8988T (cell line): ENCODE measurements around the gene RPH3AL.

Source experiments
- DNase-seq: peaks from one replicate; pipeline ENCODE4 v3.0.0; 2011

RPH3AL gene

GRCh38 chr17:352421-353212 is at the start of gene RPH3AL:
TSS of gene RPH3AL (minus strand) at chr17:352807. CDS start at chr17:327543, 25,264 bp downstream.
- DNase-seq: no peak

GRCh38 chr17:400257-400656 is 47.6 kb upstream of the RPH3AL start:
- no peak for DNase-seq

GRCh38 chr17:396788-397187 is 44.2 kb upstream of the RPH3AL start:
- DNase-seq: no peak

GRCh38 chr17:395974-396373 is 43.4 kb upstream of the RPH3AL start:
- no peak for DNase-seq

GRCh38 chr17:395179-395578 is 42.6 kb upstream of the RPH3AL start:
- no peak for DNase-seq

GRCh38 chr17:394718-395095 is 42.1 kb upstream of the RPH3AL start:
- no peak for DNase-seq

GRCh38 chr17:393806-394717 is 41.5 kb upstream of the RPH3AL start:
- no peak for DNase-seq

GRCh38 chr17:391850-392249 is 39.2 kb upstream of the RPH3AL start:
- no peak for DNase-seq

GRCh38 chr17:390025-390424 is 37.4 kb upstream of the RPH3AL start:
- DNase-seq: no peak

- DNase-seq: no peak
These were observed 35.5 kb upstream of the RPH3AL start for GRCh38 chr17:388087-388486.

- DNase-seq: peak; percentile 88
These were observed 33.7 kb upstream of the RPH3AL start for GRCh38 chr17:386141-386876.

GRCh38 chr17:385836-386140 is 33.2 kb upstream of the RPH3AL start:
- no peak for DNase-seq

- peak; percentile 56 for DNase-seq
These were observed 32.7 kb upstream of the RPH3AL start for GRCh38 chr17:385178-385835.

- no peak for DNase-seq
These were observed 32.1 kb upstream of the RPH3AL start for GRCh38 chr17:384622-385177.

- DNase-seq: no peak
These were observed 31.4 kb upstream of the RPH3AL start for GRCh38 chr17:383771-384621.

- DNase-seq: no peak
These were observed 30.3 kb upstream of the RPH3AL start for GRCh38 chr17:382644-383533.

- no peak for DNase-seq
These were observed 29.5 kb upstream of the RPH3AL start for GRCh38 chr17:381941-382643.

GRCh38 chr17:381516-381915 is 28.9 kb upstream of the RPH3AL start:
- no peak for DNase-seq

GRCh38 chr17:379531-380465 is 27.2 kb upstream of the RPH3AL start:
- no peak for DNase-seq
